ENCODE results near the gene CYP2W1. TPM values are rescaled to one million over a fixed set of nuclear protein-coding genes. Genes with fewer than 3 reads are reported as not detected.
"Not testable (repeated sequence)": the region's sequence is repeated elsewhere in the genome, so short reads cannot be mapped to it uniquely, and the experiment has no call there.

Gene CYP2W1
- polyA plus RNA-seq, 1 donor = 598 TPM

GRCh38 chr7:1032536-1033181 is 49.7 kb downstream of the CYP2W1 start:
- no CpG with 5 or more reads among the region's 25 CpGs for WGBS (ENCODE audit: insufficient coverage, low lambda C conversion rate)
- no peak overlapping the region for H3K27ac ChIP-seq (ENCODE audit: low read length)
- no peaks in the 10 kb centered on the region for H3K27me3 ChIP-seq (ENCODE audit: control insufficient read depth, insufficient read depth, low read length)
- H3K4me1 ChIP-seq (ENCODE audit: control insufficient read depth, insufficient read depth, low read length) = peaks cover 12% of the 10 kb centered on the region
- H3K36me3 ChIP-seq (ENCODE audit: control insufficient read depth, insufficient read depth, low read length) = no peaks in the 10 kb centered on the region
- peaks cover 14% of the 10 kb centered on the region for H3K9me3 ChIP-seq (ENCODE audit: control insufficient read depth, low read depth, low read length)
- H3K4me3 ChIP-seq (ENCODE audit: low read length) = no peak overlapping the region
- no peak for DNase-seq

GRCh38 chr7:1033546-1034145 is 50.7 kb downstream of the CYP2W1 start:
- no peaks in the 10 kb centered on the region for H3K27me3 ChIP-seq (ENCODE audit: control insufficient read depth, insufficient read depth, low read length)
- DNase-seq = no peak
- H3K9me3 ChIP-seq (ENCODE audit: control insufficient read depth, low read depth, low read length) = peaks cover 14% of the 10 kb centered on the region
- no peaks in the 10 kb centered on the region for H3K36me3 ChIP-seq (ENCODE audit: control insufficient read depth, insufficient read depth, low read length)
- peaks cover 10% of the 10 kb centered on the region for H3K4me1 ChIP-seq (ENCODE audit: control insufficient read depth, insufficient read depth, low read length)
- H3K4me3 ChIP-seq (ENCODE audit: low read length) = no peak overlapping the region
- 100% methylated on average over 6 of the region's 20 CpGs for WGBS (ENCODE audit: insufficient coverage, low lambda C conversion rate)
- no peak overlapping the region for H3K27ac ChIP-seq (ENCODE audit: low read length)

GRCh38 chr7:1034769-1035168 is 51.8 kb downstream of the CYP2W1 start:
- not testable (repeated sequence) for H3K4me1 ChIP-seq (ENCODE audit: control insufficient read depth, insufficient read depth, low read length); H3K4me3 ChIP-seq (ENCODE audit: low read length); H3K27ac ChIP-seq (ENCODE audit: low read length); H3K27me3 ChIP-seq (ENCODE audit: control insufficient read depth, insufficient read depth, low read length); DNase-seq; H3K36me3 ChIP-seq (ENCODE audit: control insufficient read depth, insufficient read depth, low read length)
- H3K9me3 ChIP-seq (ENCODE audit: control insufficient read depth, low read depth, low read length) = peaks cover 10% of the 10 kb centered on the region
- WGBS (ENCODE audit: insufficient coverage, low lambda C conversion rate) = no CpG with 5 or more reads among the region's 1 CpG

GRCh38 chr7:1036164-1036928 is 53.4 kb downstream of the CYP2W1 start:
- peaks cover 10% of the 10 kb centered on the region for H3K9me3 ChIP-seq (ENCODE audit: control insufficient read depth, low read depth, low read length)
- not testable (repeated sequence) for H3K27ac ChIP-seq (ENCODE audit: low read length); DNase-seq; H3K36me3 ChIP-seq (ENCODE audit: control insufficient read depth, insufficient read depth, low read length); H3K4me3 ChIP-seq (ENCODE audit: low read length); H3K4me1 ChIP-seq (ENCODE audit: control insufficient read depth, insufficient read depth, low read length); H3K27me3 ChIP-seq (ENCODE audit: control insufficient read depth, insufficient read depth, low read length)
- WGBS (ENCODE audit: insufficient coverage, low lambda C conversion rate) = 100% methylated on average over 1 of the region's 40 CpGs

Other genes with a start within 250 kb of the CYP2W1 start
- gene SUN1, start 150.7 kb upstream of the CYP2W1 start, polyA plus RNA-seq = 128 TPM
- 76.0 TPM for gene GET4, start 106.6 kb upstream of the CYP2W1 start, polyA plus RNA-seq
- 62.0 TPM for gene ADAP1, start 28.5 kb upstream of the CYP2W1 start, polyA plus RNA-seq
- gene COX19, start 7.6 kb upstream of the CYP2W1 start, polyA plus RNA-seq = 33.5 TPM
- 4.0 TPM for gene GPR146, start 61.4 kb downstream of the CYP2W1 start, polyA plus RNA-seq
- 1.1 TPM for gene GPER1, start 104.9 kb downstream of the CYP2W1 start, polyA plus RNA-seq
- gene ZFAND2A, start 177.0 kb downstream of the CYP2W1 start, polyA plus RNA-seq = 20.2 TPM
- gene UNCX, start 249.7 kb downstream of the CYP2W1 start, polyA plus RNA-seq = not detected

All from large intestine (tissue), 3 donors.